Measurements from ENCODE around the gene PIP4K2A.

The PIP4K2A gene

GRCh38 chr10:22552888-22553378 is 161.4 kb downstream of the PIP4K2A start:
- H3K4me2 ChIP-seq (ENCODE audit: low read length), result no peak overlapping the region
- no peaks in the 10 kb centered on the region for H4K20me1 ChIP-seq (ENCODE audit: insufficient read depth, low read length)
- H3K4me1 ChIP-seq (ENCODE audit: low read length), result no peaks in the 10 kb centered on the region
- no peak overlapping the region for H2AFZ ChIP-seq (ENCODE audit: low read depth, low read length)
- TF ChIP-seq CTCF (IDR thresholded peaks at IDR 0.05; ENCODE audit: low read depth, low read length) (no peak), EZH2phosphoT487 (IDR thresholded peaks at IDR 0.05; ENCODE audit: low read depth) (no peak)
- H3K4me3 ChIP-seq (ENCODE audit: low read length), result no peak overlapping the region
- no peaks in the 10 kb centered on the region for H3K27me3 ChIP-seq (ENCODE audit: low read depth, low read length)
- no peaks in the 10 kb centered on the region for H3K79me2 ChIP-seq (ENCODE audit: low read length)
- H3K9me3 ChIP-seq (ENCODE audit: insufficient read depth, low read length), result no peaks in the 10 kb centered on the region
- H3K9ac ChIP-seq (ENCODE audit: low read length), result no peak overlapping the region
- no peak overlapping the region for H3K27ac ChIP-seq (ENCODE audit: low read length)
- H3K36me3 ChIP-seq (replicated peaks; ENCODE audit: low read depth, low read length), result peaks cover 2% of the 10 kb centered on the region

- no peaks in the 10 kb centered on the region for H3K27me3 ChIP-seq (ENCODE audit: low read depth, low read length)
- no peaks in the 10 kb centered on the region for H3K9me3 ChIP-seq (ENCODE audit: insufficient read depth, low read length)
- H3K27ac ChIP-seq (ENCODE audit: low read length), result no peak overlapping the region
Measured at GRCh38 chr10:22551681-22552365, 162.6 kb downstream of the PIP4K2A start.

GRCh38 chr10:22550732-22551131 is 163.6 kb downstream of the PIP4K2A start:
- H3K4me2 ChIP-seq (ENCODE audit: low read length), result no peak overlapping the region
- no peak overlapping the region for H2AFZ ChIP-seq (ENCODE audit: low read depth, low read length)
- no peaks in the 10 kb centered on the region for H3K4me1 ChIP-seq (ENCODE audit: low read length)
- H3K79me2 ChIP-seq (ENCODE audit: low read length), result no peaks in the 10 kb centered on the region
- H3K9me3 ChIP-seq (ENCODE audit: insufficient read depth, low read length), result no peaks in the 10 kb centered on the region
- H3K27ac ChIP-seq (ENCODE audit: low read length), result no peak overlapping the region
- H4K20me1 ChIP-seq (ENCODE audit: insufficient read depth, low read length), result no peaks in the 10 kb centered on the region
- no peak overlapping the region for H3K4me3 ChIP-seq (ENCODE audit: low read length)
- H3K36me3 ChIP-seq (replicated peaks; ENCODE audit: low read depth, low read length), result peaks cover 2% of the 10 kb centered on the region
- TF ChIP-seq EZH2phosphoT487 (IDR thresholded peaks at IDR 0.05; ENCODE audit: low read depth) (no peak), CTCF (IDR thresholded peaks at IDR 0.05; ENCODE audit: low read depth, low read length) (peak; percentile 68)
- H3K27me3 ChIP-seq (ENCODE audit: low read depth, low read length), result no peaks in the 10 kb centered on the region
- H3K9ac ChIP-seq (ENCODE audit: low read length), result no peak overlapping the region

More at GRCh38 chr10:22551681-22552365, 162.6 kb downstream of the PIP4K2A start:
- Histone ChIP-seq H2AFZ (ENCODE audit: low read depth, low read length) (no peak overlapping the region), H3K4me3 (ENCODE audit: low read length) (no peak overlapping the region), H3K9ac (ENCODE audit: low read length) (no peak overlapping the region), H3K36me3 (replicated peaks; ENCODE audit: low read depth, low read length) (peaks cover 2% of the 10 kb centered on the region), H3K4me2 (ENCODE audit: low read length) (no peak overlapping the region), H3K4me1 (ENCODE audit: low read length) (no peaks in the 10 kb centered on the region), H3K79me2 (ENCODE audit: low read length) (no peaks in the 10 kb centered on the region), H4K20me1 (ENCODE audit: insufficient read depth, low read length) (no peaks in the 10 kb centered on the region)
- no peak for TF ChIP-seq EZH2phosphoT487 (IDR thresholded peaks at IDR 0.05; ENCODE audit: low read depth)
- TF ChIP-seq CTCF (IDR thresholded peaks at IDR 0.05; ENCODE audit: low read depth, low read length), result no peak

- peaks cover 2% of the 10 kb centered on the region for H3K36me3 ChIP-seq (replicated peaks; ENCODE audit: low read depth, low read length)
- H3K4me3 ChIP-seq (ENCODE audit: low read length), result no peak overlapping the region
- H3K4me1 ChIP-seq (ENCODE audit: low read length), result no peaks in the 10 kb centered on the region
- no peaks in the 10 kb centered on the region for H3K9me3 ChIP-seq (ENCODE audit: insufficient read depth, low read length)
- no peaks in the 10 kb centered on the region for H3K79me2 ChIP-seq (ENCODE audit: low read length)
- no peak overlapping the region for H3K4me2 ChIP-seq (ENCODE audit: low read length)
- no peaks in the 10 kb centered on the region for H4K20me1 ChIP-seq (ENCODE audit: insufficient read depth, low read length)
- no peak for TF ChIP-seq EZH2phosphoT487 (IDR thresholded peaks at IDR 0.05; ENCODE audit: low read depth)
- no peak for TF ChIP-seq CTCF (IDR thresholded peaks at IDR 0.05; ENCODE audit: low read depth, low read length)
- no peak overlapping the region for H2AFZ ChIP-seq (ENCODE audit: low read depth, low read length)
- H3K9ac ChIP-seq (ENCODE audit: low read length), result no peak overlapping the region
- no peak overlapping the region for H3K27ac ChIP-seq (ENCODE audit: low read length)
- no peaks in the 10 kb centered on the region for H3K27me3 ChIP-seq (ENCODE audit: low read depth, low read length)
Measured at GRCh38 chr10:22548344-22548743, 166.0 kb downstream of the PIP4K2A start.
